ENCODE measurements around the gene C1QA.
A peak's percentile ranks its signal among the peaks of the same experiment; 100 is the strongest.

The C1QA gene

DNA sequence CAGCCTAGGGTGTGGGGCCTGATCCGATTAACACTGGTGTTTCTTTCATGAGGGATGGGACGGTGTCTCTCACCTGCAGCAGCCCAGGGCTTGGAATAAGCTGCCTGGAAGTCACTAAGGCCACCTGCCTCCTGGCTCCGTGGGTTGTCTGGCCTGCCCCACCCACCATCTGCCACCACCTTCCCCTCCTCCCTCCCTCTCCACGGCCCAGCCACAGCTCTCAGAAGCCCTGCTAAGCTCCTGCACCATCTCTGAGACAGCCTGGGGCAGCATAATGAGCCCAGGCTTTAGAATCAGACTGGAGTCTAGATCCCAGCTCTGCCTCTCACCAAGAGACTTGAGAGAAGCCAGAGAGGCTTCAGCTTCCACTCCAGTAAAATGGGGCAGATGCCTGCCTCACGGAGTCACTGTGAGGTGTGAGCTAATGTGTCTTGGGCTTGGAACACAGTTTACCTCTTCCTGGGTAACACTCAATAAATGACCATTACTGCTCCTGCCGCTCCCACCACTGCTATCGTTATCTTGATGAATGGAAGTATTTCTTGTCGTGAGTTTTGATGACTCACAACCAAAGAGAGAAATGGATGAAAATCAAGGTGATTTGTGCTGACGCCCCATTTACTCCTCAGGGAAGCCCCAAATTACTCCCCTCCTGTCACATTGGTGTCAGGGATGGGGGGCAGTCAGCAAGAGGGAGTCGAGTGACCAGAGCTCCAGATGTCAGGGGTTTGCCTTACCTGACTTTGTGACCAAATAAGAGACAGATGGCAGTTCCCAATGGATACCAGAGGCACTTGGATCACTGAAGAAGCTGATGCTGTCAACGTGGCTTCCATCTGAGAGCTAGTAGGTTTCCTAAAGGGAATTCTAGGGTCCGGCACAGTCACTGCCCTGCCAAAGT is 23.5 kb upstream of the C1QA start:
- CTCF ChIA-PET: no interaction called here
- POLR2A ChIA-PET: no interaction called here
- no peaks in the 10 kb centered on the region for H3K9me3 ChIP-seq (ENCODE audit: control insufficient read depth, insufficient read depth, low read depth, low read length)

DNA sequence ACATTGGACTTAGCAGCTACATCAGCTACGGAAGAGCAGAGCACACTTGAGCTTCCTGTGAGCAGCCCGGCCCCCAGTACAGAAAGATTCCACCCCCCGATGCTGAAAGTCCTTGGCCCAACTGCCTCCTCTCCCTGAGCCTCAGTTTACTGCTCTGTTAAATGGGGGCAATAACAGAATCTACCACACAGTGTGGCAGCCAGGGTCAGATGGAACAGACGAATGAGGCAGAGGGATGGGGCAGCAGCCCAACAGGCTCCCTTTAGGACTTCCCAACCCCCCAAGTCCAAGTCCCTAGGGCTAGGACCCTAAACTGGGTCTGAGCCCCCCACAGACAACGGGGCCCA is 22.9 kb upstream of the C1QA start:
- no peaks in the 10 kb centered on the region for H3K4me1 ChIP-seq (ENCODE audit: control insufficient read depth, insufficient read depth, low read length)
- CTCF ChIA-PET: no interaction called here
- H3K4me3 ChIP-seq (ENCODE audit: low read depth, low read length): no peak overlapping the region
- no peak overlapping the region for H3K27ac ChIP-seq (ENCODE audit: extremely low read depth, low read depth, low read length)
- H3K36me3 ChIP-seq (ENCODE audit: control insufficient read depth in 2 of 2, insufficient read depth in 1 of 2, low read length in 2 of 2): no peaks in the 10 kb centered on the region
- TF ChIP-seq KLF8 (tag by site-specific recombination; IDR thresholded peaks at IDR 0.05) (no peak), ZNF791 (tag by site-specific recombination; IDR thresholded peaks at IDR 0.05) (no peak), ZNF426 (tag by site-specific recombination; IDR thresholded peaks at IDR 0.05) (no peak), OVOL3 (tag by site-specific recombination; IDR thresholded peaks at IDR 0.05) (no peak), ZNF391 (tag by site-specific recombination; IDR thresholded peaks at IDR 0.05; ENCODE audit: borderline replicate concordance, low read depth) (no peak), ZNF555 (tag by site-specific recombination; conservative IDR thresholded peaks at IDR 0.05) (no peak), ZNF2 (tag by site-specific recombination; IDR thresholded peaks at IDR 0.05) (no peak), MEIS1 (CRISPR knock-in tag; IDR thresholded peaks at IDR 0.05; ENCODE audit: borderline replicate concordance) (no peak), KLF1 (tag by site-specific recombination; IDR thresholded peaks at IDR 0.05) (no peak), ZNF155 (tag by site-specific recombination; IDR thresholded peaks at IDR 0.05) (no peak)
- TF ChIP-seq, protein P1, sequence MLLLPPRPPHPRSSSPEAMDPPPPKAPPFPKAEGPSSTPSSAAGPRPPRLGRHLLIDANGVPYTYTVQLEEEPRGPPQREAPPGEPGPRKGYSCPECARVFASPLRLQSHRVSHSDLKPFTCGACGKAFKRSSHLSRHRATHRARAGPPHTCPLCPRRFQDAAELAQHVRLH (tag by site-specific recombination; IDR thresholded peaks at IDR 0.05): no peak
- TF ChIP-seq, protein P2, sequence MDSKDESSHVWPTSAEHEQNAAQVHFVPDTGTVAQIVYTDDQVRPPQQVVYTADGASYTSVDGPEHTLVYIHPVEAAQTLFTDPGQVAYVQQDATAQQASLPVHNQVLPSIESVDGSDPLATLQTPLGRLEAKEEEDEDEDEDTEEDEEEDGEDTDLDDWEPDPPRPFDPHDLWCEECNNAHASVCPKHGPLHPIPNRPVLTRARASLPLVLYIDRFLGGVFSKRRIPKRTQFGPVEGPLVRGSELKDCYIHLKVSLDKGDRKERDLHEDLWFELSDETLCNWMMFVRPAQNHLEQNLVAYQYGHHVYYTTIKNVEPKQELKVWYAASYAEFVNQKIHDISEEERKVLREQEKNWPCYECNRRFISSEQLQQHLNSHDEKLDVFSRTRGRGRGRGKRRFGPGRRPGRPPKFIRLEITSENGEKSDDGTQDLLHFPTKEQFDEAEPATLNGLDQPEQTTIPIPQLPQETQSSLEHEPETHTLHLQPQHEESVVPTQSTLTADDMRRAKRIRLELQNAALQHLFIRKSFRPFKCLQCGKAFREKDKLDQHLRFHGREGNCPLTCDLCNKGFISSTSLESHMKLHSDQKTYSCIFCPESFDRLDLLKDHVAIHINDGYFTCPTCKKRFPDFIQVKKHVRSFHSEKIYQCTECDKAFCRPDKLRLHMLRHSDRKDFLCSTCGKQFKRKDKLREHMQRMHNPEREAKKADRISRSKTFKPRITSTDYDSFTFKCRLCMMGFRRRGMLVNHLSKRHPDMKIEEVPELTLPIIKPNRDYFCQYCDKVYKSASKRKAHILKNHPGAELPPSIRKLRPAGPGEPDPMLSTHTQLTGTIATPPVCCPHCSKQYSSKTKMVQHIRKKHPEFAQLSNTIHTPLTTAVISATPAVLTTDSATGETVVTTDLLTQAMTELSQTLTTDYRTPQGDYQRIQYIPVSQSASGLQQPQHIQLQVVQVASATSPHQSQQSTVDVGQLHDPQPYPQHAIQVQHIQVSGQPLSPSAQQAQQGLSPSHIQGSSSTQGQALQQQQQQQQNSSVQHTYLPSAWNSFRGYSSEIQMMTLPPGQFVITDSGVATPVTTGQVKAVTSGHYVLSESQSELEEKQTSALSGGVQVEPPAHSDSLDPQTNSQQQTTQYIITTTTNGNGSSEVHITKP (tag by site-specific recombination; IDR thresholded peaks at IDR 0.05): no peak
- TF ChIP-seq, protein P3, sequence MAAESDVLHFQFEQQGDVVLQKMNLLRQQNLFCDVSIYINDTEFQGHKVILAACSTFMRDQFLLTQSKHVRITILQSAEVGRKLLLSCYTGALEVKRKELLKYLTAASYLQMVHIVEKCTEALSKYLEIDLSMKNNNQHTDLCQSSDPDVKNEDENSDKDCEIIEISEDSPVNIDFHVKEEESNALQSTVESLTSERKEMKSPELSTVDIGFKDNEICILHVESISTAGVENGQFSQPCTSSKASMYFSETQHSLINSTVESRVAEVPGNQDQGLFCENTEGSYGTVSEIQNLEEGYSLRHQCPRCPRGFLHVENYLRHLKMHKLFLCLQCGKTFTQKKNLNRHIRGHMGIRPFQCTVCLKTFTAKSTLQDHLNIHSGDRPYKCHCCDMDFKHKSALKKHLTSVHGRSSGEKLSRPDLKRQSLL (tag by site-specific recombination; IDR thresholded peaks at IDR 0.05): no peak
- TF ChIP-seq, protein P4, sequence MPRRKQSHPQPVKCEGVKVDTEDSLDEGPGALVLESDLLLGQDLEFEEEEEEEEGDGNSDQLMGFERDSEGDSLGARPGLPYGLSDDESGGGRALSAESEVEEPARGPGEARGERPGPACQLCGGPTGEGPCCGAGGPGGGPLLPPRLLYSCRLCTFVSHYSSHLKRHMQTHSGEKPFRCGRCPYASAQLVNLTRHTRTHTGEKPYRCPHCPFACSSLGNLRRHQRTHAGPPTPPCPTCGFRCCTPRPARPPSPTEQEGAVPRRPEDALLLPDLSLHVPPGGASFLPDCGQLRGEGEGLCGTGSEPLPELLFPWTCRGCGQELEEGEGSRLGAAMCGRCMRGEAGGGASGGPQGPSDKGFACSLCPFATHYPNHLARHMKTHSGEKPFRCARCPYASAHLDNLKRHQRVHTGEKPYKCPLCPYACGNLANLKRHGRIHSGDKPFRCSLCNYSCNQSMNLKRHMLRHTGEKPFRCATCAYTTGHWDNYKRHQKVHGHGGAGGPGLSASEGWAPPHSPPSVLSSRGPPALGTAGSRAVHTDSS (tag by site-specific recombination; IDR thresholded peaks at IDR 0.05): no peak
- TF ChIP-seq, protein P5, sequence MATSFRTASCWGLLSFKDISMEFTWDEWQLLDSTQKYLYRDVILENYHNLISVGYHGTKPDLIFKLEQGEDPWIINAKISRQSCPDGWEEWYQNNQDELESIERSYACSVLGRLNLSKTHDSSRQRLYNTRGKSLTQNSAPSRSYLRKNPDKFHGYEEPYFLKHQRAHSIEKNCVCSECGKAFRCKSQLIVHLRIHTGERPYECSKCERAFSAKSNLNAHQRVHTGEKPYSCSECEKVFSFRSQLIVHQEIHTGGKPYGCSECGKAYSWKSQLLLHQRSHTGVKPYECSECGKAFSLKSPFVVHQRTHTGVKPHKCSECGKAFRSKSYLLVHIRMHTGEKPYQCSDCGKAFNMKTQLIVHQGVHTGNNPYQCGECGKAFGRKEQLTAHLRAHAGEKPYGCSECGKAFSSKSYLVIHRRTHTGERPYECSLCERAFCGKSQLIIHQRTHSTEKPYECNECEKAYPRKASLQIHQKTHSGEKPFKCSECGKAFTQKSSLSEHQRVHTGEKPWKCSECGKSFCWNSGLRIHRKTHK (tag by site-specific recombination; IDR thresholded peaks at IDR 0.05): no peak
- TF ChIP-seq, protein P6, sequence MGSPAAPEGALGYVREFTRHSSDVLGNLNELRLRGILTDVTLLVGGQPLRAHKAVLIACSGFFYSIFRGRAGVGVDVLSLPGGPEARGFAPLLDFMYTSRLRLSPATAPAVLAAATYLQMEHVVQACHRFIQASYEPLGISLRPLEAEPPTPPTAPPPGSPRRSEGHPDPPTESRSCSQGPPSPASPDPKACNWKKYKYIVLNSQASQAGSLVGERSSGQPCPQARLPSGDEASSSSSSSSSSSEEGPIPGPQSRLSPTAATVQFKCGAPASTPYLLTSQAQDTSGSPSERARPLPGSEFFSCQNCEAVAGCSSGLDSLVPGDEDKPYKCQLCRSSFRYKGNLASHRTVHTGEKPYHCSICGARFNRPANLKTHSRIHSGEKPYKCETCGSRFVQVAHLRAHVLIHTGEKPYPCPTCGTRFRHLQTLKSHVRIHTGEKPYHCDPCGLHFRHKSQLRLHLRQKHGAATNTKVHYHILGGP (tag by site-specific recombination; IDR thresholded peaks at IDR 0.05): no peak
- no peaks in the 10 kb centered on the region for H3K9me3 ChIP-seq (ENCODE audit: control insufficient read depth, insufficient read depth, low read depth, low read length)
- POLR2A ChIA-PET: no interaction called here

More for the DNA sequence above, 23.5 kb upstream of the C1QA start:
- Histone ChIP-seq H3K27ac (ENCODE audit: extremely low read depth, low read depth, low read length) (no peak overlapping the region), H3K4me3 (ENCODE audit: low read depth, low read length) (no peak overlapping the region), H3K36me3 (ENCODE audit: control insufficient read depth in 2 of 2, insufficient read depth in 1 of 2, low read length in 2 of 2) (no peaks in the 10 kb centered on the region), H3K4me1 (ENCODE audit: control insufficient read depth, insufficient read depth, low read length) (no peaks in the 10 kb centered on the region)
- no peak for TF ChIP-seq ZNF10 (tag by site-specific recombination; IDR thresholded peaks at IDR 0.05)
- TF ChIP-seq ZNF112 (tag by site-specific recombination; IDR thresholded peaks at IDR 0.05): no peak
- 0 out of 2 replicates have a peak, but pooled peaks have one; percentile 9 for TF ChIP-seq ZFHX2 (tag by site-specific recombination; conservative IDR thresholded peaks at IDR 0.05)

All from HEK293 (cell line).